HL-60 (cell line): ENCODE measurements around the gene MACIR.

Experiments used
- DNase-seq, 2 experiments: peaks; one replicate each; pipeline ENCODE4 v3.0.0-alpha.2; 2010 to 2020; ENCODE audit warnings: low read depth in 1 of 2, low spot score in 1 of 2
- H3K27ac ChIP-seq: fragments of 250-450 bp; sonication (Bioruptor Pico); replicated peaks from 2 replicates; pipeline ENCODE4 v1.5.1; 2020; ENCODE audit warnings: mild to moderate bottlenecking, moderate library complexity
- H3K27me3 ChIP-seq: fragments of 250-450 bp; sonication (Bioruptor Pico); 2 replicates; pipeline ENCODE4 v1.5.1; 2021; ENCODE audit warnings: mild to moderate bottlenecking, moderate library complexity; ENCODE audit not compliant: insufficient read depth, poor library complexity, severe bottlenecking
- H3K4me3 ChIP-seq: replicated peaks from 2 replicates; pipeline ENCODE4 v1.5.1; 2011; ENCODE audit warnings: mild to moderate bottlenecking, control low read depth, low read length; ENCODE audit not compliant: insufficient read depth
- GABPA ChIP-seq: IDR thresholded peaks from 2 replicates; pipeline ENCODE4 v1.6.1; 2012; ENCODE audit warnings: low read depth
- POLR2AphosphoS5 ChIP-seq: IDR thresholded peaks from 2 replicates; pipeline ENCODE4 v1.6.1; 2012; ENCODE audit warnings: low read depth
- SPI1 ChIP-seq: IDR thresholded peaks from 2 replicates; pipeline ENCODE4 v1.6.1; 2012; ENCODE audit warnings: low read depth, mild to moderate bottlenecking, borderline replicate concordance
- long read RNA-seq: library from polyadenylated mRNA; unstranded; transcript quantifications from one replicate; pipeline ENCODE4 v2.0.0, GENCODE V29; 2020
- TF ChIP-seq, protein P1 (sequence below): IDR thresholded peaks from 2 replicates; pipeline ENCODE4 v1.6.1; 2012; ENCODE audit warnings: low read depth; ENCODE audit not compliant: insufficient replicate concordance
- TF ChIP-seq, protein P2 (sequence below): IDR thresholded peaks from one replicate; pipeline ENCODE4 v1.5.1; 2011; ENCODE audit warnings: low read length, control low read depth, inconsistent platforms; ENCODE audit not compliant: insufficient read depth

Gene MACIR, protein sequence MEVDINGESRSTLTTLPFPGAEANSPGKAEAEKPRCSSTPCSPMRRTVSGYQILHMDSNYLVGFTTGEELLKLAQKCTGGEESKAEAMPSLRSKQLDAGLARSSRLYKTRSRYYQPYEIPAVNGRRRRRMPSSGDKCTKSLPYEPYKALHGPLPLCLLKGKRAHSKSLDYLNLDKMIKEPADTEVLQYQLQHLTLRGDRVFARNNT
- long read RNA-seq, transcript C5orf30-201 (3 exons, 3,049 nt) = major isoform, 18 of 55 reads
- long read RNA-seq, transcript C5orf30-203 (3 exons, 1,573 nt) = minor isoform, 13 of 55 reads
- long read RNA-seq, transcript C5orf30-202 (3 exons, 2,933 nt) = major isoform, 18 of 55 reads
- long read RNA-seq, partial matches to known transcripts = 2 of 55 reads
- long read RNA-seq, other reads (novel, unspliced or antisense) = 4 of 55 reads

DNA sequence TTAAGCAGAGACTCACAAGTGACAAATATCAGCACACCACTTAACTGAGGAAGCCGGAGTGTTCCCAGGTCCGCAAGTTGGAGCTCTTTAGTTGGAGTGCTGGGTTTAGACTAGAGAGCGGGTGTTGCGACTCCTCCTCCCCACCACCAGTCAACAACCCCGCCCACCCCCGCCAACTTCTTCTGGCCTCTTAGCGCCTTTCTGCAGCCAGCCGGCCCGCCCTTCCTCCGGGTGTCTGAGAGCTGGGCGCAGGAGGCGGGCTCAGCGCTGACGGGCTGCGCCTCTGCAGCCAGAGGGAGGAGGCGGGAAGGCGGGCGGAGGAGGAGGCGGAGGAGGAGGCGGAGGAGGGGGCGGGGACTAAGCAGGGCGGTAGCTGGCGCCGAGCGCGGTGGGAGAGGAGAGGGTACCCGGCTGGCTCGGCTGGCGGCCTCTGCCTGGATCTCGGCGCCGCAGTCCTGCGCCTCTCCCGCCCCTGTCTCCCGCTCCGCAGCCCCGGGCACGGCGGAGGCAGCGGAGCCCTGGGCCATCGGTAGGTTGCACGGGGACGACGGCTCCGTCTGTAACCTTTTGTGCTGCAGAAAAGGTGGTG, at the start of gene MACIR:
MACIR (plus strand) TSS at position 396 of the 589 bp plus-strand sequence. CDS start 17,157 bp downstream, outside the sequence.
- H3K4me3 ChIP-seq = peak within 1 kb of the TSS; percentile 70
- no peaks in the 10 kb centered on the region for H3K27me3 ChIP-seq
- peak; percentile 55 to 91 for DNase-seq
- TF ChIP-seq, protein P1, sequence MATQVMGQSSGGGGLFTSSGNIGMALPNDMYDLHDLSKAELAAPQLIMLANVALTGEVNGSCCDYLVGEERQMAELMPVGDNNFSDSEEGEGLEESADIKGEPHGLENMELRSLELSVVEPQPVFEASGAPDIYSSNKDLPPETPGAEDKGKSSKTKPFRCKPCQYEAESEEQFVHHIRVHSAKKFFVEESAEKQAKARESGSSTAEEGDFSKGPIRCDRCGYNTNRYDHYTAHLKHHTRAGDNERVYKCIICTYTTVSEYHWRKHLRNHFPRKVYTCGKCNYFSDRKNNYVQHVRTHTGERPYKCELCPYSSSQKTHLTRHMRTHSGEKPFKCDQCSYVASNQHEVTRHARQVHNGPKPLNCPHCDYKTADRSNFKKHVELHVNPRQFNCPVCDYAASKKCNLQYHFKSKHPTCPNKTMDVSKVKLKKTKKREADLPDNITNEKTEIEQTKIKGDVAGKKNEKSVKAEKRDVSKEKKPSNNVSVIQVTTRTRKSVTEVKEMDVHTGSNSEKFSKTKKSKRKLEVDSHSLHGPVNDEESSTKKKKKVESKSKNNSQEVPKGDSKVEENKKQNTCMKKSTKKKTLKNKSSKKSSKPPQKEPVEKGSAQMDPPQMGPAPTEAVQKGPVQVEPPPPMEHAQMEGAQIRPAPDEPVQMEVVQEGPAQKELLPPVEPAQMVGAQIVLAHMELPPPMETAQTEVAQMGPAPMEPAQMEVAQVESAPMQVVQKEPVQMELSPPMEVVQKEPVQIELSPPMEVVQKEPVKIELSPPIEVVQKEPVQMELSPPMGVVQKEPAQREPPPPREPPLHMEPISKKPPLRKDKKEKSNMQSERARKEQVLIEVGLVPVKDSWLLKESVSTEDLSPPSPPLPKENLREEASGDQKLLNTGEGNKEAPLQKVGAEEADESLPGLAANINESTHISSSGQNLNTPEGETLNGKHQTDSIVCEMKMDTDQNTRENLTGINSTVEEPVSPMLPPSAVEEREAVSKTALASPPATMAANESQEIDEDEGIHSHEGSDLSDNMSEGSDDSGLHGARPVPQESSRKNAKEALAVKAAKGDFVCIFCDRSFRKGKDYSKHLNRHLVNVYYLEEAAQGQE = no peak
- TF ChIP-seq GABPA (no peak), SPI1 (no peak), POLR2AphosphoS5 (no peak; the same call in 1 of the 2 replicates)
- TF ChIP-seq, protein P2, sequence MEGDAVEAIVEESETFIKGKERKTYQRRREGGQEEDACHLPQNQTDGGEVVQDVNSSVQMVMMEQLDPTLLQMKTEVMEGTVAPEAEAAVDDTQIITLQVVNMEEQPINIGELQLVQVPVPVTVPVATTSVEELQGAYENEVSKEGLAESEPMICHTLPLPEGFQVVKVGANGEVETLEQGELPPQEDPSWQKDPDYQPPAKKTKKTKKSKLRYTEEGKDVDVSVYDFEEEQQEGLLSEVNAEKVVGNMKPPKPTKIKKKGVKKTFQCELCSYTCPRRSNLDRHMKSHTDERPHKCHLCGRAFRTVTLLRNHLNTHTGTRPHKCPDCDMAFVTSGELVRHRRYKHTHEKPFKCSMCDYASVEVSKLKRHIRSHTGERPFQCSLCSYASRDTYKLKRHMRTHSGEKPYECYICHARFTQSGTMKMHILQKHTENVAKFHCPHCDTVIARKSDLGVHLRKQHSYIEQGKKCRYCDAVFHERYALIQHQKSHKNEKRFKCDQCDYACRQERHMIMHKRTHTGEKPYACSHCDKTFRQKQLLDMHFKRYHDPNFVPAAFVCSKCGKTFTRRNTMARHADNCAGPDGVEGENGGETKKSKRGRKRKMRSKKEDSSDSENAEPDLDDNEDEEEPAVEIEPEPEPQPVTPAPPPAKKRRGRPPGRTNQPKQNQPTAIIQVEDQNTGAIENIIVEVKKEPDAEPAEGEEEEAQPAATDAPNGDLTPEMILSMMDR = no peak
- peak within 1 kb of the TSS; percentile 91 for H3K27ac ChIP-seq

DNA sequence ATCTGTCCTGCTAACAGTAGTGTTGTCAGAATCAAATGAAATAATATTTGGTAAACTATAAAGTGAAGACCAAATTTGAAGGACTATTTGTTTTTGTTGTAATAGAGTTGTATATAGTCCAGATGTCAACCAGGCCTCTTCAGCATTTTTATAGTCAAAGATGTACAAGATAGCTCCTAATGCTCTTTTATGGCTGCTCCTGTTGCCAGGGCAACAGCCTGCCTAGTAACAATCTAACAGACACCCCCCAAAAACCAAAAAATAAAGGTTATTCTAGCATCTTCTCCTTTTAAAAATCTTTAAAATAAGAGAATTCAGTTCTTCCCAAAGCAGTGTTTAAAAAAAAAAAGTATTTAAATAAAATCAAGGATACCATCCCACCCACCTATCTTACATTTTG, 49.5 kb upstream of the MACIR start:
- DNase-seq = no peak
- Histone ChIP-seq H3K27me3 (no peaks in the 10 kb centered on the region), H3K27ac (no peak overlapping the region), H3K4me3 (no peak overlapping the region)
- TF ChIP-seq, protein P1 = no peak
- TF ChIP-seq POLR2AphosphoS5 = no peak
- TF ChIP-seq GABPA = no peak
- no peak for TF ChIP-seq SPI1
- TF ChIP-seq, protein P2 = no peak

DNA sequence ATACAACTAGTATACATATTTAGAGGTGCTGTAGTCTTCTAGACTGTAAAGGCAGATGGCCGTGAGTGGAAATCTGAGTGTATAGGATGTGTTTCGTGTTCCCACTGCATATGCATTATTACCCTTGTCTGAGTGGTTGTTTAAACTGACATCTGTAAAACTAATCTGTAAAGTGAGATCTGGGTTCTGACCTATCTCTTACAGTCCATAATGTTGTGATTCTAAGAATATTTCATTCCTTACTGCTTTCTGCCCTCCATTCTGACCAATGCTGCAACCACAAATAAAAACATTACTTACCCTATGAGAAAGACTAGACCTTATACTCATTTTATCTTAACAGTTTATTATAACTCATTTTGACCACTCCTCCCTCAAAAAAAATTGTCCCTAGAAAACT, 47.6 kb upstream of the MACIR start:
- H3K4me3 ChIP-seq = no peak overlapping the region
- no peak for DNase-seq
- no peak overlapping the region for H3K27ac ChIP-seq
- no peaks in the 10 kb centered on the region for H3K27me3 ChIP-seq
- TF ChIP-seq, protein P2 = no peak
- TF ChIP-seq, protein P1 = no peak
- no peak for TF ChIP-seq GABPA
